ENCODE results near the gene TMEM109.

Gene TMEM109

DNA sequence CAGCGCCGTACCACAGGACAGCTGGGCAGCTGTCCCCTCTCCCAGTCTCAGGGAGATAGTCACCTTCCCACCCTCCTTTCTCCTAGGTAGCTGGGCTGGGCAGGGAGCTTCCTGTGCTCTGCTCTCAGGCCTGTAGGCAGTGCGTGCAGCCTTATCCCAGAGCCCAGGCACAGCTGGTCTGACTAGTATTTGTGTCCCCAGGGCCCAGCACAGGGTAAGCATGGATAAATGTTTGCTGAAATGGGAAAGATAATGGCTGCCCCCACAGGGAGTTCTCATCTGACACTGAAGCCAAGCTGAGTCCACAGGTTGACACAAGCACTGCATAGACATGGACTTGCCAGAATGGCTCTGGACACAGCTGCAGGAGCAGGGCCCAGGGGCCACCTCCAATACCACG is 28.3 kb downstream of the TMEM109 start:
- no peak for DNase-seq (ENCODE audit: low read depth in 2 of 2)

GRCh38 chr11:60942970-60943565 is 29.1 kb downstream of the TMEM109 start:
- DNase-seq (ENCODE audit: low read depth in 2 of 2): no peak

DNA sequence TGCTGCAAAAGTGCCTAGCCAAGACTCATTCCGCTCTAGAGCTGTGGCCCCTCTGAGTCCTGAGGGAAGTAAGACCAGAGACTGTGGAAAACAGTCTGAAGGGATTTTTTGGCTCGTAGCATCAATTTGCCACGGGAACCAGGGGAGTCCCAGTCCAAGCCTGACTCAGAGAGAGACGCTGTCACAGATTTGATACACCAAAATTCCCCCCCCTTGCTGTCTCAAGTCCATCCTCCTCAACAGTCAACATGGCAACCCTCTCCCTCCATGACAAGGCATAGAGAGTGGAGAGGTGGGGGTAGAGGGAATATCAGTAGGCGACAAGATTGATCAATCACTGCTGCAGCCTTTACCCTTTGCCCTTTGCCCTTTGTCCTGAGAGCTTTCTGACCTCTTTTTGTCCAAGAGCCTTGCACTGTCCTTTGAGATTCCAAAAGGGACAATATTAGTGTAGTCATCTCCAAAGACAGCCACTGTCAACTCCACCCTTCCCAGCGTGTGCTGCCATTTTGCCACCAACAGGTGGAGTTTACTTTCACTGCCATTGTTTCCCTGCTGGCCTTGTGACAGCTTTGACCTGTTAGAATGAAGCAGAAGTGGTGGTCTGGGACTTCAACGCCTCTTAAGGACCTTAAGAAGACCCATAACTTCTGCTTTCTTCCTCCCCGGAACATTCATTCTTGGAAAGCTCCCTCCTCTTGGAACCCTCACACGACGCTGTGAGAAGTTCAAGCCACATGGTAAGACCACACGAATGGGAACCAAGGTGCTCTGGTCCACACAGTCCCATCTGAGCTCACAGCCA is 30.7 kb downstream of the TMEM109 start:
- DNase-seq (ENCODE audit: low read depth in 2 of 2): no peak

DNA sequence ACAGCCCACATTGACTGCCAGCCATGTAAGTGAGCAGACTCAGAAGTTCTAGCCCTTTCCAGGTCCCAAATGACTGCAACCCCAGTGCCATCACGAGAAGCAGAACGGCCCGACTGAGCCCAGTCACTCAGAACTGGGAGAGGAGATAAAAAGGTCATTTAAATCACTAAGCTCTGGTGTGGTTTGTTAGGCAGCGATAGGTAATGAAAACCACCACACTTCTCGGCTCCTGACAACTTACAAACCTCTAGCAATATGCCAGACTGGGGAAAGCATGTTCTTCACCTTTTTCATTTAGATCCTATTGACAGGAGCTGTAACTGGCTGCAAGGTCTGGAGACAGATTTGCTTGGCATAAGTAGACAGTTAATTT is 31.3 kb downstream of the TMEM109 start:
- DNase-seq (ENCODE audit: low read depth in 2 of 2): no peak

GRCh38 chr11:60946601-60947264 is 32.8 kb downstream of the TMEM109 start:
- DNase-seq (ENCODE audit: low read depth in 2 of 2): no peak

- DNase-seq (ENCODE audit: low read depth in 2 of 2): no peak
Observed at GRCh38 chr11:60947700-60948099, 33.7 kb downstream of the TMEM109 start.

- DNase-seq (ENCODE audit: low read depth in 2 of 2): no peak
Observed at GRCh38 chr11:60948250-60948649, 34.3 kb downstream of the TMEM109 start.

DNA sequence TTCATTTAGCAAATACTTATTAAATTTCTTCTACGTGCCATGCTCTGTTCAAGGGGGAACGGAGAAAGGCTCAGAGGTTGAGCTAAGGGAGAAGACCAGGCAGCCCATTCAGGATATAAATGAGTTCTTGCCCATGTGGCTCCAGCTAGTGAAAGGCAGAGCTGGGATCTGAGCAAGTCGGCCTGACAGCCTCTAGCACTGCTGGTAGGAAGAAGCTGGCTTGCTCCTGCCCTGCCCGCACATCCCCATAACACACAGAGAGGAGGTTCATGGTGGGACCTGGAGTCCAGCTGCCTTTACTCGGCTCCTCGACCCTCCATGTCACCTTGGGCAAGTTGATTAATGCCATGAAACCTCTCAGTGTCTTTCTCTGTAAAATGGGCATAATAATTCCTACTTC is 36.1 kb downstream of the TMEM109 start:
- DNase-seq (ENCODE audit: low read depth in 2 of 2): no peak

DNA sequence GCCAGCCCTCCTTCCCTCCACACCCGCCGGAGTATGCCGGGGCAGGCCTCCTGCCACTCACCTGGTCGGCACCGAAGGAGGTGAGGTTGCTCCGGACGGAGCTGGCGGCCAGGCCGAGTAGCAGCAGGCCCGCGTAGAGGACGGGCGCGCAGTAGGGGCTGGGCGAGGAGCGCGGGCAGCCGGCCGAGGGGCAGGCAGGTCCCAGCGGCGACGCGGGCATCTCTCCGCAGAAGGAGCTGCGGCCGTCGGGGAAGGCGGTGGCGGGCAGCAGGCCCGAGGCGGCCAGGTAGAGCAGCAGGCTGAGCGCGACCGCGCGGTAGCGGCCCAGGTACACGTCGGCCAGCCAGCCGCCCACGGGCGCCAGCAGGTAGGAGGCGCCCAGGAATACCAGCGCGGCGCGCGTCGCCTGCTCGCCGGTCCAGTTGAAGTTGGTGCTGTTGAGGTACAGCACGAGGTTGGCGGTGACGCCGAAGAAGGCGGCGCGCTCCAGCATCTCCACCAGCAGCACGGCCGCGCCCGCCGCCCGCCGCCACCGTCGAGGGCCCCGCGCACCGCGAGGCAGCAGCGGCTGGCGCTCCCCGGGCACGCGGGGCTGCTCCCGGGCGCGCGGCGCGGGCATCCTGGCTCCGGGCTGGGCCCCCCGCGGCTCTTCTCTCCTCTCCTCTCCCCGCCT is 37.1 kb downstream of the TMEM109 start:
- DNase-seq (ENCODE audit: low read depth in 2 of 2): no peak

DNA sequence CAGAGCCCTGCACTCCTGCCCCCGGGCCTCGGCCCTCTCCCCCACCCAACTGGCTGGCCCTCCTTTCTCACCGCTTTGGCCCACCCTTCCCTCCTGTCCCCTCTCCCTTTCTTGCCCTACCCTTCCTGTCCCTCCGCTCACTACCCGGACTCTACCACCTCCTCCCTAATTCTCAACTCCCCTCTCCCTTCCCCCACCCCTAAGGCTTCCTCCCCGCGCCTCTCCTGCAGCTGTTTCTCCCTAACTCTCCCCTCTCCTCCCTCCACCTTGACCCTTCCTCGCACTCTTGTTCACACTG is 37.6 kb downstream of the TMEM109 start:
- DNase-seq (ENCODE audit: low read depth in 2 of 2): no peak

DNA sequence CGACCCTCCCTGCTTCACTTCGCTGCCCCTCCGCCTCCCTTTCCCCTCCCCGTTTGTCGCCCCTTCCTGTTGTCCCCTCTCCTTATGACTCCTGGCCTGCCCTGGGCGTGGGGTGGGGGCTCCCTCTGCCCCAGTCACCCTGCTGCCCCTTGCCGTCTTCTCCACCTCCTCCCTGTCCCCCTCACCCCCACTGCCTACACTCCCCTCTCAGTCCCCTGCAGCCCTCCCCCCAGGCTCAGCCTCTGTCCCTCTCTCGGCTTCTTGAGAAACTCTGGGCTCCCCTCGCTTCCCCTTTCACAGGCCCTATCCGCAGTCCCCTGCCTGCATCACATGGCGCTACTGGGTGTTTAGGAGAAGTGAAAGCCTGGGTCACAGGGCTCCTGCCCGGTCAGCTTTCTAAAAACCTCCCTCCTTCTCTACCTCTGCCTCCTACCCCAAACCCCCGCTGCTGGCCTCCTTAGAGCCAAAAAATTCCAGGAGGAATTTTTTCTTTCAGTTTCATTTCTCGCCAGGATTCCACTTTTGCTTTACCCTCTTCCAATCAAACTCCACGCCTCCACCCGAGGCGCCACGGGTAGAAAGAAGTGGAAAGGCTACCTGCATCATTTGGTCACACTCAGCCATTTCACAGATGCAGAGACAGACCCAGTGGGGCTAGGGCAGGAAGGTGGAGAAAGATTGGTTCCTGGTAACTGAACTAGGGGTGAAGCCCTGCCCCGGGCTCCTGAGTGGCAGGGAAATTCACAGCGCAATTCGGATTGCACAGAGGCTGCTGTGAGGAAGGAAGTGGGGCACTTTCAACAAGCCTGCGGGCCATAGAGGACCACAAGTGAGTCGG is 38.2 kb downstream of the TMEM109 start, which contains the start of gene SLC15A3:
SLC15A3 (minus strand) TSS at position 273 of the 838 bp plus-strand sequence. CDS start 625 bp downstream, outside the sequence.
- DNase-seq (ENCODE audit: low read depth in 2 of 2): no peak

- DNase-seq (ENCODE audit: low read depth in 2 of 2): no peak
Observed at GRCh38 chr11:60952742-60953170, 38.8 kb downstream of the TMEM109 start.

- no peak for DNase-seq (ENCODE audit: low read depth in 2 of 2)
Observed at GRCh38 chr11:60953781-60954180, 39.8 kb downstream of the TMEM109 start.

- DNase-seq (ENCODE audit: low read depth in 2 of 2): no peak
Observed at GRCh38 chr11:60954421-60954820, 40.5 kb downstream of the TMEM109 start.

DNA sequence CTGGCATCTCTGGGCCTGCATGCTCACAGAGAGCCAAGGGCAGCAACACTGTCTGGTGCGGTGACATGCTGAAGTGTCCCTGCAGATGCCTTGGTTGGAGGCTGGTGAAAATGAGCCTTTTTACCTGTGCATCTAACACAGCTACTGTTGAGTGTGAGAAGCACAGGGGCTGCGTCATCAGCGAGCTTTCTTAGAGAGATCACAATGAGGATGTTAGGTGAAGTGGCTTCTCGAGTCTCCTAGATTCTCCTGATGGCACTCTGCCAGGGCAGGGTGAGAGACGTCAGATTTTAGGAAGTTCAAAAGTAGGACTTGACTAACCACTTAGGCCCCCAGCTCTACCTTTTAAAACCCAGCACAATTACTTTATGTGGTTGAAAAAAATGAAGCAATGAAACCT is 41.6 kb downstream of the TMEM109 start:
- no peak for DNase-seq (ENCODE audit: low read depth in 2 of 2)

DNA sequence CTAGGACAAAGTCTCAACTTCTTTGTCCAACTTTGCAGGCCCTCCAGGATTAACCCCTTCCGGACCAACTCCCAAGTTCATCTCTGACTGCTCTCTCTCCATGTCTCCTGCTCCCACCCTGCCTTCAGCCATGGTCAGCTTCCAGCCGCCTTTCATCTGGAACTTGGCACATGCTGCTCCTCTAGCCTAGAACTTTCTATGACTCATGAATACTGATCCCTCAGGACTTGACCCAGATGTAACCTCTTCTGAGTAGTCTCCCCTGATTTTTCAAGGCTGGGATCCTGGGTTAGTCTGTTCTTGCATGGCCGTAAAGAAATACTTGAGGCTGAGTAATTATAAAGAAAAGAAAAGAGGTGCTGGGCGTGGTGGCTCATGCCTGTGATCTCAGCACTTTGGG is 43.2 kb downstream of the TMEM109 start:
- DNase-seq (ENCODE audit: low read depth in 2 of 2): no peak

DNA sequence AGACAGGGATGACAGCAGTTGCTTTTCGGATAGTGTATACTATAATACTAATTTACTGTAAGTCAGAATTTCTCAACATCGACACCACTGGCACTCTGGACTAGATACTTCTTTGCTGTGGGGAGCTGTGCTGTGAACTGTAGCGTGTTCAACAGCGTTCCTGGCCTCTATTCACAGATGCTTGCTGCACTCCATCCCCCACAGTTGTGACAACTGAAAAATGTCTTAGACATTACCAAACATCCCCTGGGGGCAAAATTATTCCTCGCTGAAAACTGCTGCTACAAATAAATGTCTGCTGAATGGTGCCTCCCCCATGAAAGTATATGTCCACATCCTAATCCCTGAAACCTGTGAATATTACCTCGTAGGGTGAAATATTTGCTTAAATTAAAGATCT is 45.5 kb downstream of the TMEM109 start:
- DNase-seq (ENCODE audit: low read depth in 2 of 2): no peak

DNA sequence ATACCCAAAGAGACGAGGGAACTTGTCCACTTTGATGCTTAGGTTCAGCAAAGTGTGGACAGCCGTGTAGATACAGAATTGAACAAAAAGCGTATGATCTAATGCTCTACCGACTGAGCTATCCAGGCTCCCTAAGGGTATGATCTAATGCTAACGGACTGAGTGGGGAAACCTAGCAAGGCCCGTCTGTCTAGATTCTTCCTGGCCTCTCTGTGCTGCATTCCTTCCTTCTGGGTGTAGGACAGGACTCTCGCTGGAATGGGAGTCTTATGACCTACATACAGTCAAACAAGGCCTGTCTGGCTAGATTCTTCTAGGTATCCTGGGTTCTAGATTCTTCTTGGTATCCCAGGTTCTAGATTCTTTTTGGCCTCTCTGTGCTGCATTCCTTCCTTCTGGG is 46.4 kb downstream of the TMEM109 start:
- no peak for DNase-seq (ENCODE audit: low read depth in 2 of 2)

- no peak for DNase-seq (ENCODE audit: low read depth in 2 of 2)
Observed at GRCh38 chr11:60964801-60965200, 50.8 kb downstream of the TMEM109 start.

- no peak for DNase-seq (ENCODE audit: low read depth in 2 of 2)
Observed at GRCh38 chr11:60966890-60967289, 52.9 kb downstream of the TMEM109 start.

DNA sequence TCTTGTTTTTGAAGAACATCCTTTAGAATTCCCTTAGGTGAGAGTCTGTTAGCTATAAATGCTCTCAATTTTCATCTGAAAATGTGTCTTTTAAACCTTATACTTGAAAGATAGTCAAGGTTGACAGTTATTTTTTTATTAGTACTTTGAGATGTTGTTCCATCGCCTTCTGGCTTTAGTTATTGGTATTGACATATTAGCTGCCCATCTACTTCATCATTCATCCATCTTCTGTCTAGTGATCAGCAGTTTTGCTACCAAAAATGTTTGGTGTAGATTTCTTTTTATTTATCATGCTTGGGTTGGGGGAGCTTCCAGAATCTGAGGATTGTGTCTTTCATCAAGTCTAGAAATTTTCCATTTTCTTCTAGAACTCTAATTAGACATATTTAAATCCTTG is 54.3 kb downstream of the TMEM109 start:
- no peak for DNase-seq (ENCODE audit: low read depth in 2 of 2)

DNA sequence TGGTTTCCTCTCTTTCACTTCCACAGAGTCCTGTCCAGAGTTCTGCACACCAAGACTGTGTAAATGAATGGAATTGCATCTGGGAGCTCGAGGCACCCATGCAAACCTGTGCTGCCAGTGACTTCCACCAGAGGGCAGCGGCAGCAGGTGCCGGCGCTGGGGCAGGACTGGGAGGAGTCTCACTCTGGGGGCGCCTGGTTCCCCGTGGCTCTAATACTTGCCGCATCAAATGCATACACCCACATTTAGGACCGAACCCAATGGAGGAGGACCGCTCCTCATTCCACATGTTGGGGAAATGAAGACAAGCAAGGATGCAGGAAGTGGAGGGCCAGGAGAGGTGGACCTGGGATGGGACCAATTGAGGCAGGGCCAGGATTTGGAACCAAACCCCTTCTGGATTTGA is 56.4 kb downstream of the TMEM109 start:
- peak; percentile 59 to 64 for DNase-seq (ENCODE audit: low read depth in 2 of 2)

All from activated CD8-positive, alpha-beta memory T cell treated with anti-CD3 and anti-CD28 coated beads for 4 hours (primary cell).